ENCODE data around the gene PHF2. TPM values are rescaled to one million over a fixed set of nuclear protein-coding genes. Genes with fewer than 3 reads are reported as not detected.

PHF2 gene
- total RNA-seq, 1 experiment from 2014 or later: 7.2 TPM

GRCh38 chr9:93580654-93581380, 4.4 kb downstream of the PHF2 start:
- in situ Hi-C loops (cut with HindIII; ENCODE audit: low pct_unique_long_range_greater_than_20kb, low sequenced_read_pairs): no loop called here
- DNase-seq (ENCODE audit: low read depth): no peak

- in situ Hi-C loops (cut with HindIII; ENCODE audit: low pct_unique_long_range_greater_than_20kb, low sequenced_read_pairs): no loop called here
- DNase-seq (ENCODE audit: low read depth): no peak
These were observed 5.7 kb downstream of the PHF2 start for GRCh38 chr9:93582115-93582514.

GRCh38 chr9:93582550-93582949, 6.2 kb downstream of the PHF2 start:
- no peak for DNase-seq (ENCODE audit: low read depth)
- in situ Hi-C loops (cut with HindIII; ENCODE audit: low pct_unique_long_range_greater_than_20kb, low sequenced_read_pairs): no loop called here

GRCh38 chr9:93585259-93585658, 8.9 kb downstream of the PHF2 start:
- DNase-seq (ENCODE audit: low read depth): no peak
- in situ Hi-C loops (cut with HindIII; ENCODE audit: low pct_unique_long_range_greater_than_20kb, low sequenced_read_pairs): no loop called here

- DNase-seq (ENCODE audit: low read depth): no peak
- in situ Hi-C loops (cut with HindIII; ENCODE audit: low pct_unique_long_range_greater_than_20kb, low sequenced_read_pairs): no loop called here
These were observed 9.3 kb downstream of the PHF2 start for GRCh38 chr9:93585695-93586094.

GRCh38 chr9:93586290-93587057, 10.1 kb downstream of the PHF2 start:
- in situ Hi-C loops (cut with HindIII; ENCODE audit: low pct_unique_long_range_greater_than_20kb, low sequenced_read_pairs): no loop called here
- no peak for DNase-seq (ENCODE audit: low read depth)

- in situ Hi-C loops (cut with HindIII; ENCODE audit: low pct_unique_long_range_greater_than_20kb, low sequenced_read_pairs): no loop called here
- no peak for DNase-seq (ENCODE audit: low read depth)
These were observed 10.9 kb downstream of the PHF2 start for GRCh38 chr9:93587284-93587650.

- in situ Hi-C loops (cut with HindIII; ENCODE audit: low pct_unique_long_range_greater_than_20kb, low sequenced_read_pairs): no loop called here
- DNase-seq (ENCODE audit: low read depth): no peak
These were observed 11.4 kb downstream of the PHF2 start for GRCh38 chr9:93587651-93588347.

- no peak for DNase-seq (ENCODE audit: low read depth)
- in situ Hi-C loops (cut with HindIII; ENCODE audit: low pct_unique_long_range_greater_than_20kb, low sequenced_read_pairs): no loop called here
These were observed 12.5 kb downstream of the PHF2 start for GRCh38 chr9:93588641-93589609.

GRCh38 chr9:93589688-93590087, 13.3 kb downstream of the PHF2 start:
- no peak for DNase-seq (ENCODE audit: low read depth)
- in situ Hi-C loops (cut with HindIII; ENCODE audit: low pct_unique_long_range_greater_than_20kb, low sequenced_read_pairs): no loop called here

- DNase-seq (ENCODE audit: low read depth): no peak
- in situ Hi-C loops (cut with HindIII; ENCODE audit: low pct_unique_long_range_greater_than_20kb, low sequenced_read_pairs): no loop called here
These were observed 14.3 kb downstream of the PHF2 start for GRCh38 chr9:93590609-93591234.

GRCh38 chr9:93591301-93592007, 15.1 kb downstream of the PHF2 start:
- no peak for DNase-seq (ENCODE audit: low read depth)
- in situ Hi-C loops (cut with HindIII; ENCODE audit: low pct_unique_long_range_greater_than_20kb, low sequenced_read_pairs): no loop called here

- DNase-seq (ENCODE audit: low read depth): no peak
- in situ Hi-C loops (cut with HindIII; ENCODE audit: low pct_unique_long_range_greater_than_20kb, low sequenced_read_pairs): no loop called here
These were observed 15.7 kb downstream of the PHF2 start for GRCh38 chr9:93592008-93592642.

GRCh38 chr9:93592643-93593021, 16.2 kb downstream of the PHF2 start:
- in situ Hi-C loops (cut with HindIII; ENCODE audit: low pct_unique_long_range_greater_than_20kb, low sequenced_read_pairs): no loop called here
- no peak for DNase-seq (ENCODE audit: low read depth)

GRCh38 chr9:93593144-93593658, 16.8 kb downstream of the PHF2 start:
- in situ Hi-C loops (cut with HindIII; ENCODE audit: low pct_unique_long_range_greater_than_20kb, low sequenced_read_pairs): no loop called here
- no peak for DNase-seq (ENCODE audit: low read depth)

- DNase-seq (ENCODE audit: low read depth): no peak
- in situ Hi-C loops (cut with HindIII; ENCODE audit: low pct_unique_long_range_greater_than_20kb, low sequenced_read_pairs): no loop called here
These were observed 17.8 kb downstream of the PHF2 start for GRCh38 chr9:93594041-93594756.

Measured in Caki2 (cell line).